H1 (cell line): Measurements from ENCODE around the gene ZNF396. TPM values are rescaled to one million over a fixed set of nuclear protein-coding genes. Genes with fewer than 3 reads are reported as not detected.

ENCODE experiments used
- CTCF ChIA-PET: fragments of 300-600 bp; sonication (Branson Sonifier 250); formaldehyde crosslinking; loops from one replicate; lab custom pipeline; 2021; ENCODE audit not compliant: partially characterized antibody; lab: Charles Lee
- POLR2A ChIA-PET: fragments of 300-600 bp; sonication (Branson Sonifier 250); formaldehyde crosslinking; loops from one replicate; lab custom pipeline; 2021; ENCODE audit warnings: inconsistent platforms; ENCODE audit not compliant: partially characterized antibody; lab: Charles Lee
- DNase-seq, 2 experiments: peaks; one replicate each; pipeline versions ENCODE4 v3.0.0 to v3.0.0-alpha.2; 2010 to 2022; ENCODE audit warnings: low spot score in 2 of 2, low read depth in 1 of 2, mixed read lengths in 1 of 2
- FAIRE-seq: peaks from 2 replicates; lab custom pipeline; 2011; peaks lifted over from hg19 to GRCh38; lab: Jason Lieb, UNC
- H2AFZ ChIP-seq: 2 replicates; pipeline ENCODE4 v1.8.1; 2012; ENCODE audit warnings: low read length, inconsistent platforms
- H2AK5ac ChIP-seq: 2 replicates; pipeline ENCODE4 v1.6.1; 2013; ENCODE audit warnings: low read depth, low read length
- H2BK120ac ChIP-seq: replicated peaks from 2 replicates; pipeline ENCODE3; 2013; ENCODE audit warnings: low read depth, low read length, inconsistent platforms
- H2BK12ac ChIP-seq: 2 replicates; pipeline ENCODE4 v1.6.1; 2013; ENCODE audit warnings: low read depth, low read length
- H2BK15ac ChIP-seq: 2 replicates; pipeline ENCODE4 v1.6.1; 2013; ENCODE audit warnings: low read length
- H2BK20ac ChIP-seq: 2 replicates; pipeline ENCODE4 v1.6.1; 2013; ENCODE audit warnings: low read length
- H2BK5ac ChIP-seq: 2 replicates; pipeline ENCODE4 v1.6.1; 2013; ENCODE audit warnings: low read depth, low read length
- H3K14ac ChIP-seq: 2 replicates; pipeline ENCODE4 v1.6.1; 2013; ENCODE audit warnings: inconsistent platforms; ENCODE audit not compliant: insufficient read length
- H3K18ac ChIP-seq: 2 replicates; pipeline ENCODE4 v1.6.1; 2013; ENCODE audit warnings: low read length; ENCODE audit errors: extremely low read depth
- H3K23ac ChIP-seq: 2 replicates; pipeline ENCODE4 v1.6.1; 2013; ENCODE audit warnings: inconsistent platforms; ENCODE audit not compliant: insufficient read length
- H3K23me2 ChIP-seq: 2 replicates; pipeline ENCODE4 v1.6.1; 2013; ENCODE audit warnings: low read depth, low read length
- H3K27ac ChIP-seq: 2 replicates; pipeline ENCODE4 v1.6.1; 2011; ENCODE audit warnings: low read depth, low read length, inconsistent platforms
- H3K27me3 ChIP-seq, 4 experiments: replicated peaks in 1 of 4; 1 replicate in 1 of 4; 2 replicates in 3 of 4; pipeline versions ENCODE4 v1.6.1 to v1.8.1; 2011 to 2013; ENCODE audit warnings: low read length in 3 of 4, mild to moderate bottlenecking in 3 of 4, inconsistent platforms in 2 of 4, mixed read lengths in 2 of 4, moderate library complexity in 1 of 4; ENCODE audit not compliant: control insufficient read depth in 3 of 4, insufficient read depth in 3 of 4; ENCODE audit errors: extremely low read depth in 1 of 4
- H3K36me3 ChIP-seq, 4 experiments: 2 replicates each; pipeline versions ENCODE4 v1.6.1 to v1.8.1; 2011 to 2013; ENCODE audit warnings: mild to moderate bottlenecking in 4 of 4, low read length in 3 of 4, moderate library complexity in 2 of 4, control low read depth in 1 of 4, inconsistent platforms in 1 of 4; ENCODE audit not compliant: insufficient read depth in 4 of 4, control insufficient read depth in 2 of 4
- H3K4ac ChIP-seq: replicated peaks from 2 replicates; pipeline ENCODE3; 2013; ENCODE audit warnings: low read length, low read depth, mixed read lengths, inconsistent platforms; ENCODE audit not compliant: insufficient read length
- H3K4me1 ChIP-seq, 4 experiments: replicated peaks in 1 of 4; 1 replicate in 1 of 4; 2 replicates in 3 of 4; pipeline versions ENCODE4 v1.6.1 to v1.8.1; 2011 to 2013; ENCODE audit warnings: low read length in 3 of 4, inconsistent platforms in 2 of 4, mixed read lengths in 1 of 4; ENCODE audit not compliant: insufficient read depth in 4 of 4, control insufficient read depth in 3 of 4
- H3K4me2 ChIP-seq, 2 experiments: 2 replicates each; pipeline versions ENCODE4 v1.6.1 to v1.8.1; 2011 to 2013; ENCODE audit warnings: low read depth in 2 of 2, low read length in 2 of 2, control low read depth in 1 of 2, inconsistent platforms in 1 of 2, mild to moderate bottlenecking in 1 of 2; ENCODE audit not compliant: insufficient read depth in 1 of 2
- H3K4me3 ChIP-seq, 4 experiments: fragments of 200-600, 300-600 bp in 1 of 4; sonication (generic), shearing (Covaris generic), sonication (Bioruptor Twin) in 1 of 4; 2 replicates each; pipeline versions ENCODE4 v1.5.1 to v1.8.1; 2011 to 2016; ENCODE audit warnings: low read length in 4 of 4, low read depth in 3 of 4, control low read depth in 2 of 4, inconsistent platforms in 2 of 4, mild to moderate bottlenecking in 2 of 4, mixed read lengths in 1 of 4, moderate library complexity in 1 of 4; ENCODE audit not compliant: insufficient read depth in 2 of 4; ENCODE audit errors: extremely low read depth in 1 of 4
- H3K56ac ChIP-seq: replicated peaks from 2 replicates; pipeline ENCODE3; 2013; ENCODE audit warnings: low read depth, mild to moderate bottlenecking, mixed read lengths, low read length, inconsistent platforms; ENCODE audit not compliant: insufficient read length
- H3K79me1 ChIP-seq: 2 replicates; pipeline ENCODE4 v1.6.1; 2013; ENCODE audit warnings: low read depth, low read length, control low read depth
- H3K79me2 ChIP-seq, 2 experiments: 2 replicates each; pipeline versions ENCODE4 v1.6.1 to v1.8.1; 2012 to 2013; ENCODE audit warnings: low read length in 2 of 2, mild to moderate bottlenecking in 2 of 2, inconsistent platforms in 1 of 2; ENCODE audit not compliant: insufficient read depth in 2 of 2, control insufficient read depth in 1 of 2
- H3K9ac ChIP-seq, 4 experiments: replicated peaks in 1 of 4; 1 replicate in 1 of 4; 2 replicates in 3 of 4; pipeline versions ENCODE4 v1.6.1 to v1.8.1; 2011 to 2013; ENCODE audit warnings: low read depth in 3 of 4, low read length in 3 of 4, control low read depth in 2 of 4, mild to moderate bottlenecking in 2 of 4, moderate library complexity in 2 of 4, inconsistent platforms in 1 of 4; ENCODE audit errors: extremely low read depth in 1 of 4
- H3K9me3 ChIP-seq, 2 experiments: 2 replicates each; pipeline versions ENCODE4 v1.6.1 to v1.8.1; 2012 to 2013; ENCODE audit warnings: mild to moderate bottlenecking in 2 of 2, moderate library complexity in 2 of 2, control low read depth in 1 of 2, inconsistent platforms in 1 of 2, low read depth in 1 of 2, low read length in 1 of 2, mixed read lengths in 1 of 2; ENCODE audit not compliant: insufficient read depth in 2 of 2
- H4K20me1 ChIP-seq, 2 experiments: replicated peaks in 1 of 2; 2 replicates each; pipeline versions ENCODE3 to v1.8.1; 2011 to 2013; ENCODE audit warnings: inconsistent platforms in 2 of 2, low read length in 2 of 2, mild to moderate bottlenecking in 1 of 2; ENCODE audit not compliant: insufficient read depth in 2 of 2, control insufficient read depth in 1 of 2
- H4K5ac ChIP-seq: 2 replicates; pipeline ENCODE4 v1.6.1; 2013; ENCODE audit warnings: low read length, low read depth, mixed read lengths, inconsistent platforms; ENCODE audit not compliant: insufficient read length
- H4K8ac ChIP-seq: 2 replicates; pipeline ENCODE4 v1.8.0; 2013; ENCODE audit warnings: mild to moderate bottlenecking, moderate library complexity, low read length, inconsistent platforms; ENCODE audit not compliant: insufficient read depth; ENCODE audit errors: extremely low read depth
- H4K91ac ChIP-seq: replicated peaks from 2 replicates; pipeline ENCODE3; 2013; ENCODE audit warnings: low read length, mixed read lengths, inconsistent platforms; ENCODE audit not compliant: insufficient read length
- RAD21 ChIP-seq, 2 experiments: IDR thresholded peaks in 1 of 2; conservative IDR thresholded peaks in 1 of 2; 2 replicates each; pipeline ENCODE4 v1.6.1; 2011; ENCODE audit warnings: low read depth in 2 of 2, low read length in 2 of 2, improper control_type of control experiment in 1 of 2, inconsistent platforms in 1 of 2, mild to moderate bottlenecking in 1 of 2, moderate library complexity in 1 of 2
- TCF12 ChIP-seq: IDR thresholded peaks from 2 replicates; pipeline ENCODE4 v1.6.1; 2011; ENCODE audit warnings: low read depth, mild to moderate bottlenecking, low read length
- WGBS, 2 experiments: shearing (Covaris generic) in 1 of 2; methylation state at CpG; one replicate each; pipeline versions ENCODE4 v1.1.6 to v1.1.7; 2013 to 2015; ENCODE audit warnings: low lambda C conversion rate in 2 of 2, mixed read lengths in 2 of 2, inconsistent platforms in 1 of 2, low coverage in 1 of 2, missing lambda C conversion rate in 1 of 2; ENCODE audit not compliant: insufficient replicate concordance in 2 of 2, insufficient coverage in 1 of 2, insufficient read length in 1 of 2; ENCODE audit errors: extremely low coverage in 1 of 2, missing lambda C conversion rate in 1 of 2; 5-methylcytosine and 5-hydroxymethylcytosine counted together
- polyA plus RNA-seq, 7 experiments: library from polyadenylated mRNA; depleted of rRNA in 3 of 7; stranded (reverse) in 5 of 7; unstranded in 2 of 7; fragments of >200 nt in 5 of 7; fragments of 200-250 nt in 2 of 7; gene quantifications; 1 replicate in 5 of 7; 2 replicates in 1 of 7; 4 replicates in 1 of 7; pipeline versions ENCODE4 v1.2.1 to v1.2.3, GENCODE V29; 2011 to 2013; ENCODE audit warnings: missing spikeins in 2 of 7, mixed read lengths in 2 of 7
- total RNA-seq: library from RNA; stranded (reverse); fragmentation: NEBNext Ultra II Directional; extraction: Animal tissue kit (Norgen Biotek cat#: 25700); gene quantifications from 2 replicates; pipeline ENCODE4 v1.2.1, GENCODE V29; 2021
- TF ChIP-seq, protein P1 (sequence below): IDR thresholded peaks from 2 replicates; pipeline ENCODE4 v1.6.1; 2012; ENCODE audit warnings: inconsistent platforms
- TF ChIP-seq, protein P2 (sequence below), 3 experiments: IDR thresholded peaks; 1 replicate in 2 of 3; 2 replicates in 1 of 3; pipeline versions ENCODE4 v1.5.1 to v1.6.1; 2011; ENCODE audit warnings: low read length in 3 of 3, mild to moderate bottlenecking in 3 of 3, inconsistent platforms in 2 of 3, low read depth in 1 of 3, moderate library complexity in 1 of 3; ENCODE audit not compliant: insufficient read depth in 1 of 3; ENCODE audit errors: control extremely low read depth in 1 of 3

The ZNF396 gene
- total and polyA plus RNA-seq, 2 of the 8 experiments (the other 6 are each of a cell fraction or from before 2014, with no cell fraction given) = 0.44 to 0.74 TPM

DNA sequence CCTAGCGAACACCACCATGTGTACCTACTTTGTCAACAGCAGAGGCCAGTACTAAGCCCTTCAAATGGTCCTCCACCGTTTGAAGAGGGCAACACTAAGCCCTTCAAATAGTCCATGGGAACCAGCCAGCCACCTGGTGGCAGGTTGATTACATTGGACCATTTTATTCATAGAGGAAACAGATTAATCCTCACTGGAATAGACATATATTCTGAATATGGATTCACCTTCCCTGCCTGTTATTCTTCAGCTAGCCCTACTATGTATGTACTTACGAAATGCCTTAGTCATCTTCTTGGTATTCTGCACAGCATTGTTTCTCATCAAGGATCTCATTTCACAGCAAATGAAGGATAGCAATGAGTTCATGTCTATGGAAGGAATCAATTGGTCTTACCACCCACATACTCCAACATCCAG is 10.0 kb upstream of the ZNF396 start:
- no peak overlapping the region for H3K27ac ChIP-seq
- H3K56ac ChIP-seq = no peak overlapping the region
- no peak overlapping the region for H2BK120ac ChIP-seq
- H2AK5ac ChIP-seq = no peak overlapping the region
- H3K14ac ChIP-seq = no peak overlapping the region
- 0 out of 4 replicates have a peak, but pooled peaks cover 0 to 4% of the 10 kb centered on the region in 2 experiments for H3K9me3 ChIP-seq
- H2BK20ac ChIP-seq = no peak overlapping the region
- POLR2A ChIA-PET = interaction anchor here (0.9 to 1.0 kb wide), 2 partner anchors 10 to 43 kb away, joined by 3 read pairs; partner anchors contain the start of genes ZNF24 and ZNF396
- CTCF ChIA-PET = interaction anchor here (0.6 to 2.8 kb wide), 29 partner anchors 10 to 1254 kb away, joined by 3 to 13 read pairs (median 4); partner anchors contain the start of gene ZNF396
- H4K8ac ChIP-seq = no peak overlapping the region
- no peaks in the 10 kb centered on the region for H3K4me1 ChIP-seq
- no peak for DNase-seq
- no peak overlapping the region for H2BK5ac ChIP-seq
- no peaks in the 10 kb centered on the region for H3K79me1 ChIP-seq
- no peak overlapping the region for H3K23ac ChIP-seq
- H3K79me2 ChIP-seq = no peaks in the 10 kb centered on the region
- H3K4me3 ChIP-seq = no peak overlapping the region
- peak overlapping the region; percentile 100; the same call in 1 of the 2 replicates for H2AFZ ChIP-seq
- no peaks in the 10 kb centered on the region for H3K27me3 ChIP-seq
- H4K5ac ChIP-seq = no peak overlapping the region
- no peak for FAIRE-seq
- no peaks in the 10 kb centered on the region for H3K36me3 ChIP-seq
- TF ChIP-seq, protein P1, sequence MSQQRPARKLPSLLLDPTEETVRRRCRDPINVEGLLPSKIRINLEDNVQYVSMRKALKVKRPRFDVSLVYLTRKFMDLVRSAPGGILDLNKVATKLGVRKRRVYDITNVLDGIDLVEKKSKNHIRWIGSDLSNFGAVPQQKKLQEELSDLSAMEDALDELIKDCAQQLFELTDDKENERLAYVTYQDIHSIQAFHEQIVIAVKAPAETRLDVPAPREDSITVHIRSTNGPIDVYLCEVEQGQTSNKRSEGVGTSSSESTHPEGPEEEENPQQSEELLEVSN = no peak
- TF ChIP-seq, protein P2, sequence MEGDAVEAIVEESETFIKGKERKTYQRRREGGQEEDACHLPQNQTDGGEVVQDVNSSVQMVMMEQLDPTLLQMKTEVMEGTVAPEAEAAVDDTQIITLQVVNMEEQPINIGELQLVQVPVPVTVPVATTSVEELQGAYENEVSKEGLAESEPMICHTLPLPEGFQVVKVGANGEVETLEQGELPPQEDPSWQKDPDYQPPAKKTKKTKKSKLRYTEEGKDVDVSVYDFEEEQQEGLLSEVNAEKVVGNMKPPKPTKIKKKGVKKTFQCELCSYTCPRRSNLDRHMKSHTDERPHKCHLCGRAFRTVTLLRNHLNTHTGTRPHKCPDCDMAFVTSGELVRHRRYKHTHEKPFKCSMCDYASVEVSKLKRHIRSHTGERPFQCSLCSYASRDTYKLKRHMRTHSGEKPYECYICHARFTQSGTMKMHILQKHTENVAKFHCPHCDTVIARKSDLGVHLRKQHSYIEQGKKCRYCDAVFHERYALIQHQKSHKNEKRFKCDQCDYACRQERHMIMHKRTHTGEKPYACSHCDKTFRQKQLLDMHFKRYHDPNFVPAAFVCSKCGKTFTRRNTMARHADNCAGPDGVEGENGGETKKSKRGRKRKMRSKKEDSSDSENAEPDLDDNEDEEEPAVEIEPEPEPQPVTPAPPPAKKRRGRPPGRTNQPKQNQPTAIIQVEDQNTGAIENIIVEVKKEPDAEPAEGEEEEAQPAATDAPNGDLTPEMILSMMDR (IDR thresholded peaks at IDR 0.05; ENCODE audit: control extremely low read depth in 1 of 3, insufficient read depth in 1 of 3, low read depth in 1 of 3, low read length in 3 of 3) = peak in 2 of 3 experiments; percentile 17 to 45; a peak in 3 of 4 replicates
- peak in 1 of 2 experiments; percentile 46; a peak in 3 of 4 replicates for TF ChIP-seq RAD21 (IDR thresholded peaks at IDR 0.05 in 1 of 2, conservative IDR thresholded peaks at IDR 0.05 in 1 of 2; ENCODE audit: low read depth in 2 of 2, low read length in 2 of 2)
- TF ChIP-seq TCF12 = no peak
- H2BK12ac ChIP-seq = no peak overlapping the region
- no peak overlapping the region for H3K9ac ChIP-seq
- no peak overlapping the region for H4K91ac ChIP-seq
- no peak overlapping the region for H3K18ac ChIP-seq
- no peak overlapping the region for H3K4me2 ChIP-seq
- no peaks in the 10 kb centered on the region for H4K20me1 ChIP-seq
- no peaks in the 10 kb centered on the region for H3K23me2 ChIP-seq
- WGBS, 2 experiments = 81% methylated on average over 3 of the region's 3 CpGs; no CpG with 5 or more reads in 1 of the 2 experiments
- no peak overlapping the region for H3K4ac ChIP-seq
- H2BK15ac ChIP-seq = no peak overlapping the region
